ENCODE results near the gene HSPB6.
"Not testable (repeated sequence)": the region's sequence is repeated elsewhere in the genome, so short reads cannot be mapped to it uniquely, and the experiment has no call there.

The HSPB6 gene

GRCh38 chr19:35784503-35785338 is 27.9 kb upstream of the HSPB6 start:
- no peak for DNase-seq

- no peak for DNase-seq
Observed at GRCh38 chr19:35783469-35784434, 26.9 kb upstream of the HSPB6 start.

DNA sequence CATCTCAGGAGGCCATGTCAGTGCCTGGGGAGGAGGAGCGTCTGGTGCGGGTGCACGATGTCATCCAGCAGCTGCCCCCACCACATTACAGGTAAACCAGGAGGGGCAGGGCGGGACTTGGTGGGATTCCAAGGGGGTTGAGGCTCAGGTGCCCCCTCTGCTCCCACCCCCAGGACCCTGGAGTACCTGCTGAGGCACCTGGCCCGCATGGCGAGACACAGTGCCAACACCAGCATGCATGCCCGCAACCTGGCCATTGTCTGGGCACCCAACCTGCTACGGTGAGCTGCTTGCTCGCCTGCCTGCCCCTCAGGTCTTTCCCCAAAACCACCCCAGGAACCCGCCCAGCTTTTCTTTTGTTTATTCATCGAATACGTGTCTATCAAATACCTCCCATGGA is 25.8 kb upstream of the HSPB6 start:
- no peak for DNase-seq

GRCh38 chr19:35781650-35782049 is 24.8 kb upstream of the HSPB6 start:
- DNase-seq: no peak

GRCh38 chr19:35780717-35781116 is 23.9 kb upstream of the HSPB6 start:
- DNase-seq: no peak

DNA sequence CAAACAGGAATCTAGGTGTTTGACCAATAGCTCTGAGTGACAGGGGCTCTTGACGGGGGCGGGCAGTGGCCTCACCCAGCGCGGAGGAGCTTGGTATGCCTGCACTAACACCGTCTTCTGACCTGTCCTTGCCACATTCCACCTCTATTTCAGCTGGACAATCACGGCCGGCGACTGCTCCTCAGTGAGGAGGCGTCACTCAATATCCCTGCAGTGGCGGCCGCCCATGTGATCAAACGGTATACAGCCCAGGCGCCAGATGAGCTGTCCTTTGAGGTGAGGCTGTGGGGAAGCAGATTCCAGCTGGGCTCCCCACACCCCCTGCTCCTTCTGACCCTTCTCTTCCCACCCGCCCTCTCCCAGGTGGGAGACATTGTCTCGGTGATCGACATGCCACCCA is 23.2 kb upstream of the HSPB6 start:
- no peak for DNase-seq

GRCh38 chr19:35779033-35779432 is 22.2 kb upstream of the HSPB6 start:
- no peak for DNase-seq

- DNase-seq: no peak
Observed at GRCh38 chr19:35777961-35778360, 21.1 kb upstream of the HSPB6 start.

- no peak for DNase-seq
Observed at GRCh38 chr19:35777086-35777841, 20.4 kb upstream of the HSPB6 start.

GRCh38 chr19:35776102-35776788 is 19.4 kb upstream of the HSPB6 start:
- no peak for DNase-seq

- DNase-seq: peak; percentile 98
Observed at GRCh38 chr19:35775298-35776101, 18.7 kb upstream of the HSPB6 start, which contains the start of gene ARHGAP33. TSS of gene ARHGAP33 (plus strand) at chr19:35775564. CDS start at chr19:35775659, 95 bp downstream.

DNA sequence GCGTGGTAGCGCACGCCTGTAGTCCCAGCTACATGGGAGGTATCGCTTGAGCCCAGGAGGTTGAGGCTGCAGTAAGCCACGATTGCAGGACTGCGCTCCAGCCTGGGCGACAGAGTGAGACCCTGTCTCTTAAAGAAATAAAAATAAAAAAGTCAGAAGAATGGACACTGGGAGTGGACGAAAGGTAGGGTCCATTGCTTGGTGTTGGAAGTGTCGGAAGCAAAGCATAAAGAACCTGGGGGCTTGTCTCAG is 18.1 kb upstream of the HSPB6 start:
- no peak for DNase-seq

DNA sequence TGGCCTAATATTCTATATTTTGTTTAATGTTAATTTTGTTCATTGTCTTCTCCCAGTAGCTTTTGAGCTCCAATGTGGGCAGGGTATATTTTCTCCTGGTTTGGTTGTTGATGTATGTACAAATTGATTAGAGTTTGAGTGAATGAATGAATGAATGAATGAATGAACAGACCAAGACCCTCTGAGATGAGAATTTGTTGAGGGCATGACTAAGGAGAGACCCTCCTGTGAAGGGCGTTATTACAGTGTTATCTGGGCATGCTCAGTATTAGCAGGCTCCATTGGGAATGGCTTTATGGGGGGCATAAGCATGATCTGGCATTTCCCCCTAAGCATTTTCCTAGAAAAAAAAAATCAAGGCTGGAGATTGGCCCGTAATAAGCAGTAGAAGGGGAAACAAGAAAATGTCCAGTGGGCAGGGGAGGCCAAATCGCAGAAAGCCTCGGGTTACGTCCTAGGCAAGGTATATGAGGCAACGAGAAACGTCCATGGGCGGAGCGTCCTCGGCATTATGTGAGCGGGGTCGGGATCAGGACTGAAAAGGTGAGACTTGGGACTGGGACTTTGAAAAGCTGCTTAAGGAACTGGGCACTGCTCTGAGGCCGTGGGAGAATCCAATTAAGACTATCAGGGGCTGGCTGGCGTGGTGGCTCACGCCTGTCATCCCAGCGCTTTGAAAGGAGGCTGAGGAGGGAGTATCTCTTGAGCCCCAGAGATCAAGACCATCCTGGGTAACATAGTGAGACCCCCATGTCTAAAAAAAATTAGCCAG is 17.6 kb upstream of the HSPB6 start:
- no peak for DNase-seq

- DNase-seq: no peak
Observed at GRCh38 chr19:35773020-35773806, 16.4 kb upstream of the HSPB6 start.

DNA sequence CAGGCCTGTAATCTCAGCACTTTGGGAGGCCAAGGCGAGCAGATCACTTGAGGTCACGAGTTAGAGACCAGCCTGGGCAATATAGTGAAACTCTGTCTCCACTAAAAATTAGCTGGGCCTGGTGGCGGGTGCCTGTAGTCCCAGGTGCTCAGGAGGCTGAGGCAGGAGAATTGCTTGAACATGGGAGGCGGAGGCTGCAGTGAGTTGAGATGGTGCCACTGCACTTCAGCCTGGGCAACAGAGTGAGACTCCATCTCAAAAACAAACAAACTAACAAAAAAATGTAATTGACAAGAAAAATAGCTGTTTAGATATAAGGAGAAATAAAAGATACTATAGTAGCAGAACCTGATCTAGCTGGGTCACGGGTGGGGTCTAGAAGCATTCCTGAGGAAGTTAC is 15.5 kb upstream of the HSPB6 start:
- DNase-seq: not testable (repeated sequence)

DNA sequence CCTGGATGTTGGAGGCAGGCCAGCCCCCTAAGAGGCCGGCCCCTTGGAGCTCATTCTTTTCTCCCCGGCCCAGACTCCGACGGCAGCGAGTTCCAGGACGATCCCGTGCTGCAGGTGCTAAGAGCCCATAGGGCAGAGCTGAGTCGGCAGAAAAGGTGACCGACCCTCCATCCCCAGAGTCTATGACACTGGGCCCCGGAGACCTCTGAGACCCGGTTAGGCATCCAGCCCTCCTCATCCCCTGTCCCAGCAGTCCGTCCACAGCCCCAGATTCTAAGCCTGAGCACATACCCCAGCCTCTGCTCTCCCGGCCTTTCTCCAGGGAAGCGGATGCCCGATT is 11.2 kb upstream of the HSPB6 start:
- no peak for DNase-seq

- no peak for DNase-seq
Observed at GRCh38 chr19:35767288-35768081, 10.7 kb upstream of the HSPB6 start.

DNA sequence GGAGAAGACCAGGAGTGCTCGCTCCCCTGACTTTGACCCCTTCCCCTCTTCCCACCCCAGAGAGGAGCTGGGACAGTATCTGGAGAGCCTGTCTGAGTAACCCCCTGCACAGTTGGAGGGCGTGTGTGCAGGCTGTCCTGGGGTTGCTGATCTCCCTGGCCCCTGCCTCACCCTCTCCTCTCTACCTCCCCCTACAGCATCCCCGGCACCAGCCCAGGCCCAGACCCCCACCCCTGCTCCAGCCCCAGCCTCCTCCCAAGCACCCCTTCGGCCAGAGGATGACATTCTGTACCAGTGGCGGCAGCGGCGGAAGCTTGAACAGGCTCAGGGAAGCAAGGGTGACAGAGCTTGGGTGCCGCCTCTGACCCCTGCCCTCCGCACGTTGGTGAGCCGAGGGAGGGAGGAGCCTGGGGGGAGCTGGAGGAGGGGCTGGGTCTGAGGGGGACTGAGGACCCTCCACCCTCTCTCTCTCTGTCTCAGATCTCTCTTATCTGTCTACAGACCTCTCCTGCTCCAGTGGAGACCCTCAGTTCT is 9.8 kb upstream of the HSPB6 start:
- no peak for DNase-seq

All from stimulated activated naive CD4-positive, alpha-beta T cell treated with Interleukin-2 at 50 U/mL for 16 hours (primary cell).